HG03135 (cell line): ENCODE results near the gene WFIKKN1.
A peak's percentile ranks its signal among the peaks of the same experiment; 100 is the strongest.

ENCODE experiments used
- ATAC-seq: cut with Tn5 transposase; IDR thresholded peaks from one replicate; pipeline ENCODE4 v1.9.1; 2021; ENCODE audit warnings: mild to moderate bottlenecking, moderate library complexity; ENCODE audit not compliant: unreplicated experiment

WFIKKN1 gene

DNA sequence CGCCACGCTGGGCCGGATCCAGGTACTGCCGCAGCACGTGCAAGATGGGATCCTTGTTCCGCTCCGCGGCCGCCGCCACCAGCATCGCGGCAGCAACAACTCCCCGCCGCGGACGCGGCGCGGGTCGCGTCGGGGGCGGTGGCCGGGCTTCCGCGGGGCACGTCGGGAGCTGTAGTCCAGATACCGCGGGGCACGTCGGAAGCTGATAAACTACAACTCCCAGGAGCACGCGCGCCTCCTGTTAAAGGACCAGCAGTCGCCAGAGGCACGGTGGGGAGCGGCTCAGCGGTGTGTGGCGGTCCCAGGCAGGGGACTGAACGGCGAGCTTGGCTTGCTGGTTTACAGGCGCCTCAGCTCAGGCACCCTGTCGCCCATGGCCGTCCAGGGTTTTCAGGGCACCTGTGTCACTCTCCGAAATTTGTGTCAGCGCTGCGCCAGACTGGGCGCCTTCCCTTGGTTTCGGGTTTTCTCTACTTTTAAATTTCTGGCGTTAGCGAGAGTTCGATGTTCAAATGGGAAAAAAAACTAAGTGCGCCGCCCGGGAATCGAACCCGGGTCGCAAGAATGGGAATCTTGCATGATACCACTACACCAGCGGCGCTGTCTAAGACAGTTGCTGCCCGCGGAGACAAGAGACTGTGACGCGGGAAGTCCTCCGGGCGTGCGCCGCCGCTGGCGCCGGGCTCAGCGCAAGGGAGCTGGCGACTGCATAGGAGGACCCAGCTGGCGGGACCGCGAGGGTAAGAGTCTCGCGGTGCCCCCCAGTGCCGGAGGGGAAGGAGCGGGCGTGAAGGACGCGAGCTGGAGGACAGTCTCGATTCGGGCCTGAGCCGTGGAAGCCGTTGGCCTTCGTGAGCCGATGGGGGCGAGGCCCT, 5.7 kb downstream of the WFIKKN1 start, which contains the start of gene METTL26:
Gene METTL26 (minus strand): TSS at position 100 of the 875 bp plus-strand sequence. CDS start 15 bp downstream, at position 85.
- peak; percentile 69 for ATAC-seq

GRCh38 chr16:637081-638018, 6.6 kb downstream of the WFIKKN1 start:
- no peak for ATAC-seq

DNA sequence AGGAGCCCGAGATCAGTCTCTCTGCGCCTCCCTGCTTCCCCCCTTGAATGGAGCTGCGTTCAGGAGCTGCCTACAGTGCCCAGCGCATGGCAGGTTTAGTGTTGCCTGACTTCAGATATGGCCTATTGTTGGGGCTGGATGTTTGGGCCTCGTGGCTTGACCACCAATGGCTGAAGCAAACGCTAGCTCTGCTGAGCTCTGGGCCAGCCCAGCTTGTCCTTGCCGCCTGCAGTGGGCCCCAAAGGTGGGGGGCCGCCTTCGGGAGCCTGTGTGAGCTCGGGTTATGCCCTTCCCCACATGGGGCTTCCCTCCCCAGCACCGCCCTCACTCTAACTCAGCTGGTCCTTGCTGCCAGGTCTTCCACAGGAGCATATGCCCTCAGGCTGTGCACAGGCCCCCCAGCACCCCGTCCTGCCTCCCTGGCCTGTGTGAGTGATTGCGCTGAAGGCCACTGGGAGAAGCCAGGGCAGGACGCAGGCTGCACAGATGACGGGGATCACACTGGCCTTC, 7.3 kb downstream of the WFIKKN1 start:
- ATAC-seq, result no peak

DNA sequence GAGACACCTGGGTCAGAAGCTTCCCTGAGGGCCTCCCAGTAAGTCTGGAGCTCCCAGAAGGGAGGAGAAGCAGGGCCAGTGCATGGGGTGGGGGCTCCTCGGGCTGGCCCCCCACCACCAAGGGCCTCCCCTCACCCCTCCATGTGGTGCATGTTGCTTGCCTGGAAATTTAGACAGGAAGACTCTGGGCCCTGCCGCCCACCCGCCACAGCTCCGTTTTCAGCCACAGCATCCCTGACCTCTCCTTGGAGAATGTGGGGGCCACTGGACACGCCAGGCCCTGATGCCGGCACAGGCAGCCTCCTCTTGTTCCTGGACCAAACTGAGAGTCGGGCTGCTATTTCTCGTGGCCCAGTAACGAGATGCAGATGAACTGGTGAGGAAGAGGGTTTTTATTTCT, 8.1 kb downstream of the WFIKKN1 start:
- no peak for ATAC-seq

DNA sequence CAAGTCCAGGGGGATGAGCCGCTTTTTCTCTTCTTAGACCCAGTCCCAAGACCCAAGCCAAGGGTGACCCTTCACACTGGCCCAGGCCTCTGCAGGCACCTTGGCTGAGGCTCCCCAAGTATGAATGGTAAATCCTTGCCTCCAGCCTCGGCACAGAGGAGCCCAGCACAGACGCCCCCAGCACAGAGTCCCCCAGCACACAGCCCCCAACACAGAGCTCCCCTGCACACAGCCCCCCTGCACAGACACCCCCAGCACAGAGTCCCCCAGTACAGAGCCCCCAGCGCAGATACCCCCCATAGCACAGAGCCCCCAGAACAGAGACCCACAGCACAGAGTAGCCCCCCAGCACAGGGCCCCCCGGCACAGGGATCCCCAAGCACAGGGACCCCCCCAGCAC, 9.8 kb downstream of the WFIKKN1 start:
- ATAC-seq, result no peak

DNA sequence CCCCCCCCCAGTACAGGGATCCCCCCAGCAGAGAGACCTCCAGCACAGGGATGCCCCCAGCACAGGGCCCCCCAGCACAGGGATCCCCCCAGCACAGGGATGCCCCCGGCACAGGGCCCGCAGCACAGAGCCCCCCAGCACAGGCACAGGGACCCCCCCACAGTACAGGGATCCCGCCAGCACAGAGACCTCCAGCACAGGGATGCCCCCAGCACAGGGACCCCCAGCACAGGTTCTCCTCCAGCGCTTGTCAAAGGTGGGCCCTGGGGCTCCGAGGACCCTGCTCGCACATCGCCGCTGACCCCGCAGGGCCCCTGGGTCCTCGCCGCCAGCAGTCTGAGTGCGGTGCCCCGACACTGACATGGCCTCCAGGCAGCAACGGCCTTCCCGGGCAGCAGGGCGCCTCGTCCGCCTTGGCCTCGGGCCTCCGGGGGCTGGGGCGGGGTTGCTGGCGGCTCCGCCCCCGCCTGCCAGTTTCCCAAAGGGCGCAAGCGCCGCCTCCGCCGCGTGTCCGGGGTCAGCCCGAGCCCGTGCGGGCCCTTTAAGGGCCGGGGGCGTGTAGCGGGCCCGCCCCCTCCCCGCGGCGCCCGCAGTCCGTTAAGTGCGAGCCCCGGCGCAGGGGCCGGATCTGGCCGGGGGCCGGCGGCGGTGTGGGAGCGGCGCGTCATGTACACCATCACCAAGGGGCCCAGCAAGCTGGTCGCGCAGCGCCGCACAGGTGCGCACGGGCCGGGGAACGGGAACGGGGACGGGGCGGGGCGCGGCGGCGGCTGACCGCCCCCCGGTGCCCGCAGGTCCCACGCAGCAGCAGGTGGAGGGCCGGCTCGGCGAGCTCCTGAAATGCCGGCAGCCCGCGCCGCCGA, 10.8 kb downstream of the WFIKKN1 start, which contains the start of gene MCRIP2:
Gene MCRIP2 (plus strand): TSS at position 503 of the 863 bp plus-strand sequence. CDS start 164 bp downstream, at position 667.
- no peak for ATAC-seq

- no peak for ATAC-seq
Observed at GRCh38 chr16:642189-643049, 11.6 kb downstream of the WFIKKN1 start.

DNA sequence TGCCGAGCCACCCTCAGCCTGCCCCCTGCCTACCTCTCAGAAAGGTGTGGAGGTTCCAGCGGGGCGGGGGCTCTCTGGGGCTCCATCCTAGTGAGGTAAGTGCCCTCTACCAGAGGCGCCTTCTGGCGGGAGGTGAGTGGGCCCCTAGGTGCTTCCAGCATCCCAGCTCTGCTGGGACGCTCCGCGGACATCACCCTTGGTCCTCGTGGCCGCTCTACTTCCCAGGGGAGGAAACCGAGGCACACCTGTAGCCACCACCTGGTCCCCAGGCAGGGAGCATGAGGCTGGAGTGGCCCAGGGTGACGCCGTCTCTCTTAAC, 12.2 kb downstream of the WFIKKN1 start:
- no peak for ATAC-seq

GRCh38 chr16:644556-644955, 13.8 kb downstream of the WFIKKN1 start:
- no peak for ATAC-seq

- no peak for ATAC-seq
Observed at GRCh38 chr16:645852-646678, 15.3 kb downstream of the WFIKKN1 start.

DNA sequence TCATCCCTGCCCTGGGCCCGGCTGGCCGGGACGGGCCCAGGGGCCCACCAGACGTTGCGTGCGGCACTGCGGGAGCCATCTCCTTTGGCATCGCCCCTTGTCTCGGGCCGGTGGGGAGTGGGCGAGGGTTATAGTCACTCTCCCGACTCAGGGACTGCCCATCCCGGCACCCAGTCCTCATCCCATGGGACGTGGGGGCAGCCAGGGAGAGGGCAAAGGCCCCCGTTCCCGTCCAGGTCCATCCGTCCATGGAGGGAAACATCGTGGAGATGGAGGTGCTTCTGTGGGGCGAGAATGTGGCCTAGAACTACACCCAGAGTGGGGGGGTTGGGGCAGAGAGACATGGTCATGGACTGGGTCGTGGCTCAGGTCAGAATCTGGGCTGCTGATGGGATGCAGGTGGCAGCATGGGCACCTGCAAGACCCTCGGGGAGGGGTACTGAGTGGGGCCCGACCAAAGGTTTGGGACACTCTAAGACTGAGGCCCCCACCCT, 15.9 kb downstream of the WFIKKN1 start:
- ATAC-seq, result no peak

DNA sequence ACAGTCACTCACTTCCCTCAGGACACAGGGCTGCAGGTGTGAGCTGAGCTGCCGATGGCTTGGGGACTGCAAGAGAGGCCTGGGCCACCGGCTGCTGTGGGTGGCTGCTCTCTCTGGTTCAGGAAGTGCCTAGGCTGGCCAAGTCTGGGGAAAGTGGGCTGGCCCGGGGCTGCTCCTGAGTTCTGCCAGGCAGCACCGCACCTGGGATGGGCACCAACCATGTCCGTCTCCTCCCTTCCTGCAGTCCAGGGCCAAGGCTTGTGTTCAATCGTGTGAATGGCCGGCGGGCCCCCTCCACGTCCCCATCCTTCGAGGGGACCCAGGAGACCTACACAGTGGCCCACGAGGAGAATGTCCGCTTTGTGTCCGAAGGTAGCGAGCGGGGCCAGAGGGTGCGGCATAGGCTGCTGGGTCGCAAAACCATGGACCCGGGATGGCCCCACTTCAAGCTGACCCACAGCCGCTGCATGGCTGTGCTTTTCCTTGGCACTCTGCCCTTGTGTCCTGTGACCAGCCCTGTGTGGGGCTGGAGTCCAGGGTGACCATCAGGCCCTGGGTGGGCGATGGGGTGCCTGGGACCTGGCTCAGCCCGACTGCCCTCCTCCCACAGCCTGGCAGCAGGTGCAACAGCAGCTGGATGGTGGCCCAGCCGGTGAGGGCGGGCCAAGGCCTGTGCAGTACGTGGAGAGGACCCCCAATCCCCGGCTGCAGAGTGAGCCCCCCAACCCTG, 16.6 kb downstream of the WFIKKN1 start:
- ATAC-seq, result no peak

DNA sequence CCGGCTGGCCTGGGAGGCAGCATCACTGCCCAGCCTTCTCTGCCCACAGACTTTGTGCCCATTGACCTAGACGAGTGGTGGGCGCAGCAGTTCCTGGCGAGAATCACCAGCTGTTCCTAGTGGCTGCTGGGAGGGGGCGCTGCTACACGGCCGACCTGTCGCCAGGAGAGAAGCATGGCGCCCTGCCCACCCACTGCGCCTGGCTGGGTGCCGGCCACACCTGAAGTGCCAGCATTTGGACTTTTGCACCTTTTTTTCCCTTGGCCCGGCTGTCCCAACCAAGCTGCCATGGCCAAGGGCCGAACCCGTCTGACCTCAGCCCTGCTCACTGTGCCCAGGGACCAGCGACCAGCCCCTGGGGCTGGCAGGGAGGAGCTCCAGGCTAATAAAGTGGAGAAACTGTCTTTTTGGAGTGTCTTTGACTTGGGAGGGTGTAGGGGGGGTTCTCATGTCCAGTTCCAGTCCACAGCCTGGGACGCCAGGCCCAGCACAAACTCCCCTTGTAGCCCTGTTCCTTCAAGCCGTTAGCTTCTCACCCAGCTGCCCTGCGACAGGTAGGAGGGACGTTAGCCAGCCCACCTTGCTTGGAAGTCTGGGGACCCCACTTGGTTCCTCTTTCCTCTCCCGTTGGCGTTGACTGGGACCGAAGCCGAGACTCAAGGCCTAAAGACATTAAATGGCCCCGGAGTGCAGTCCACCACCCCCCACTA, 17.4 kb downstream of the WFIKKN1 start:
- ATAC-seq, result no peak

- peak; percentile 68 for ATAC-seq
Observed at GRCh38 chr16:648781-649589, 18.2 kb downstream of the WFIKKN1 start, which contains the start of gene WDR90. WDR90 (plus strand) TSS chr16:649365; CDS start chr16:649417, 52 bp downstream.

GRCh38 chr16:649631-650030, 18.8 kb downstream of the WFIKKN1 start:
- ATAC-seq, result no peak

DNA sequence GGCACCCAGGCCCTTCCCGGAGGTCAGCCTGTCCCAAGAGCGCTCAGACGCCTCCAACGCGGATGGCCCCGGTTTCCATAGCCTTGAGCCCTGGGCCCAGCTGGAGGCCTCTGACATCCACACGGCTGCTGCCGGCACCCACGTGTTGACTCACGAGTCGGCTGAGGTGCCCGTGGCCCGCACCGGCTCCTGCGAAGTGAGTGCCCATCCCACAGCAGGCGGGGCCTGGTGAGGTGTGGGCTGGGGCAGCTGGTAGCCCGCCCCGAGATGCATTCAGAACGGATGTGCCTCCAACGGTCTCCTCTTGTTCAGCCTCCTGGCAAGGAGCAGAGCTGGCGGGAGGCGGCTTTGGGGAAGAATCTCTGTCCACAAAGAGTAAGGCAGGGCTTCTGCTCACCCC, 21.1 kb downstream of the WFIKKN1 start:
- ATAC-seq, result no peak
